PFSK-1 (cell line): ENCODE results near the gene CEP97.

Experiments used
- FOXP2 ChIP-seq: optimal IDR thresholded peaks from 2 replicates; pipeline ENCODE3; 2011; ENCODE audit warnings: borderline replicate concordance, control low read depth, inconsistent platforms; ENCODE audit not compliant: insufficient read depth; ENCODE audit errors: extremely low read length, extremely low read depth
- POLR2AphosphoS5 ChIP-seq: IDR thresholded peaks from 2 replicates; pipeline ENCODE4 v1.6.1; 2012; ENCODE audit warnings: low read depth, mild to moderate bottlenecking, control low read depth, low read length, moderate library complexity
- SIN3A ChIP-seq: IDR thresholded peaks from 2 replicates; pipeline ENCODE4 v1.6.1; 2012; ENCODE audit warnings: mild to moderate bottlenecking, low read length, moderate library complexity, borderline replicate concordance; ENCODE audit not compliant: insufficient read depth
- TAF1 ChIP-seq: IDR thresholded peaks from 2 replicates; pipeline ENCODE4 v1.6.1; 2012; ENCODE audit warnings: low read length, control low read depth, borderline replicate concordance; ENCODE audit not compliant: insufficient read depth
- TF ChIP-seq, protein P1 (sequence below), 2 experiments: IDR thresholded peaks; 2 replicates each; pipeline versions ENCODE4 v1.6.1 to v1.8.0; 2011 to 2012; ENCODE audit warnings: low read depth in 2 of 2, low read length in 2 of 2, control low read depth in 1 of 2, inconsistent platforms in 1 of 2, mild to moderate bottlenecking in 1 of 2, moderate library complexity in 1 of 2; ENCODE audit not compliant: insufficient read depth in 1 of 2

The CEP97 gene

DNA sequence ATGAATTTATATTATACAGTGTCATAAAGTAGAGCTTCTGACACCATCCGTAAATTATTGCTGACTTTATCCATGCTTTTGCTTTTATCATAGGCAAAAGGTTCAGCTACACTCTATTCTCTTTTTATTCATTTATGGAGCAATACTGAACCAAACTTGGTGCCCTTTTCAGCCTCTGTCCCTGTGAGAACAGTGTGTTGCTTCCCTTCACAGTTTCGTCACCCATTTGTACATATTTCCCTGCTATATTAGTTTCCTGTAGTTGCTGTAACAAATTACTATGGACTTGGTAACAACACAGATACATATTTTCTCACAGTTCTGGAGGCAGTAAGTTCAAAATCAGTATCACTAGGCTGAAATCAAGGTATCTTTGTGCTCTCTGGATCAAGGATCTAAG, 35.1 kb upstream of the CEP97 start:
- TF ChIP-seq SIN3A (no peak), POLR2AphosphoS5 (no peak), TAF1 (no peak), FOXP2 (no peak)
- TF ChIP-seq, protein P1, sequence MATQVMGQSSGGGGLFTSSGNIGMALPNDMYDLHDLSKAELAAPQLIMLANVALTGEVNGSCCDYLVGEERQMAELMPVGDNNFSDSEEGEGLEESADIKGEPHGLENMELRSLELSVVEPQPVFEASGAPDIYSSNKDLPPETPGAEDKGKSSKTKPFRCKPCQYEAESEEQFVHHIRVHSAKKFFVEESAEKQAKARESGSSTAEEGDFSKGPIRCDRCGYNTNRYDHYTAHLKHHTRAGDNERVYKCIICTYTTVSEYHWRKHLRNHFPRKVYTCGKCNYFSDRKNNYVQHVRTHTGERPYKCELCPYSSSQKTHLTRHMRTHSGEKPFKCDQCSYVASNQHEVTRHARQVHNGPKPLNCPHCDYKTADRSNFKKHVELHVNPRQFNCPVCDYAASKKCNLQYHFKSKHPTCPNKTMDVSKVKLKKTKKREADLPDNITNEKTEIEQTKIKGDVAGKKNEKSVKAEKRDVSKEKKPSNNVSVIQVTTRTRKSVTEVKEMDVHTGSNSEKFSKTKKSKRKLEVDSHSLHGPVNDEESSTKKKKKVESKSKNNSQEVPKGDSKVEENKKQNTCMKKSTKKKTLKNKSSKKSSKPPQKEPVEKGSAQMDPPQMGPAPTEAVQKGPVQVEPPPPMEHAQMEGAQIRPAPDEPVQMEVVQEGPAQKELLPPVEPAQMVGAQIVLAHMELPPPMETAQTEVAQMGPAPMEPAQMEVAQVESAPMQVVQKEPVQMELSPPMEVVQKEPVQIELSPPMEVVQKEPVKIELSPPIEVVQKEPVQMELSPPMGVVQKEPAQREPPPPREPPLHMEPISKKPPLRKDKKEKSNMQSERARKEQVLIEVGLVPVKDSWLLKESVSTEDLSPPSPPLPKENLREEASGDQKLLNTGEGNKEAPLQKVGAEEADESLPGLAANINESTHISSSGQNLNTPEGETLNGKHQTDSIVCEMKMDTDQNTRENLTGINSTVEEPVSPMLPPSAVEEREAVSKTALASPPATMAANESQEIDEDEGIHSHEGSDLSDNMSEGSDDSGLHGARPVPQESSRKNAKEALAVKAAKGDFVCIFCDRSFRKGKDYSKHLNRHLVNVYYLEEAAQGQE (IDR thresholded peaks at IDR 0.05; ENCODE audit: insufficient read depth in 1 of 2, low read depth in 2 of 2, low read length in 2 of 2), result no peak

DNA sequence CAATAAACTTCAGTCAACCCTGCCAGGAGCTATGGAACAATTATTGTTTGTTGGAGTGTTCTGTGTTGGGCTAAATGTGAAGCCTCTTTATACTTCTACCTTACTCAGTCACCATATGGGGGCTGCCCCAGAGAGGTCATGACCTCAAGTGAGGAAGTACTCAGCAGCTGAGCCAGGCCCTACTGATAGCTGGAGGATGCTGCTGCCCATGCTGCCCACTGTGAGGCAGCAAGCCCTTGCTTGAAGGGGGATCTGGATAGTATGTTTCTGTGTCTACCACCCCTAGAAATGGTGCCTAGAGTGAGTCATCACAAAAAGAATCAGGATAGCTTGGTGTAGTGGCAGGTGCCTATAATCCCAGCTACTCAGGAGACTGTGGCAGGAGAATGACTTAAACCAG, 33.4 kb upstream of the CEP97 start:
- TF ChIP-seq, protein P1 (IDR thresholded peaks at IDR 0.05; ENCODE audit: insufficient read depth in 1 of 2, low read depth in 2 of 2, low read length in 2 of 2), result no peak
- TF ChIP-seq POLR2AphosphoS5 (no peak), SIN3A (no peak), TAF1 (no peak), FOXP2 (no peak)

DNA sequence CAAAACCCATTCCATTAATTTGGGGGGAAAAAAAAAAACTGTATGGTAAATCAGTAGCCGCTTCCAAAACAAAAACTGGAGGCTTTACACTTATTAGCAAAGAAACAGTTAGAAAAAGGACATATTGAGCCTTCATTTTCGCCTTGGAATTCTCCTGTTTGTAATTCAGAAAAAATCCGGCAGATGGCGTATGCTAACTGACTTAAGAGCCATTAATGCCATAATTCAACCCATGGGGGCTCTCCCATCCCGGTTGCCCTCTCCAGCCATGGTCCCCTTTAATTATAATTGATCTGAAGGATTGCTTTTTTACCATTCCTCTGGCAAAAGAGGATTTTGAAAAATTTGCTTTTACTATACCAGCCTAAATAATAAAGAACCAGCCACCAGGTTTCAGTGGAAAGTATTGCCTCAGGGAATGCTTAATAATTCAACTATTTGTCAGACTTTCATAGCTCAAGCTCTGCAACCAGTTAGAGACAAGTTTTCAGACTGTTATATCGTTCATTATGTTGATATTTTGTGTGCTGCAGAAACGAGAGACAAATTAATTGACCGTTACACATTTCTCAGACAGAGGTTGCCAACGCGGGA, 28.5 kb upstream of the CEP97 start:
- TF ChIP-seq, protein P1 (IDR thresholded peaks at IDR 0.05; ENCODE audit: insufficient read depth in 1 of 2, low read depth in 2 of 2, low read length in 2 of 2), result no peak
- TF ChIP-seq TAF1 (no peak), SIN3A (no peak), POLR2AphosphoS5 (no peak), FOXP2 (no peak)

DNA sequence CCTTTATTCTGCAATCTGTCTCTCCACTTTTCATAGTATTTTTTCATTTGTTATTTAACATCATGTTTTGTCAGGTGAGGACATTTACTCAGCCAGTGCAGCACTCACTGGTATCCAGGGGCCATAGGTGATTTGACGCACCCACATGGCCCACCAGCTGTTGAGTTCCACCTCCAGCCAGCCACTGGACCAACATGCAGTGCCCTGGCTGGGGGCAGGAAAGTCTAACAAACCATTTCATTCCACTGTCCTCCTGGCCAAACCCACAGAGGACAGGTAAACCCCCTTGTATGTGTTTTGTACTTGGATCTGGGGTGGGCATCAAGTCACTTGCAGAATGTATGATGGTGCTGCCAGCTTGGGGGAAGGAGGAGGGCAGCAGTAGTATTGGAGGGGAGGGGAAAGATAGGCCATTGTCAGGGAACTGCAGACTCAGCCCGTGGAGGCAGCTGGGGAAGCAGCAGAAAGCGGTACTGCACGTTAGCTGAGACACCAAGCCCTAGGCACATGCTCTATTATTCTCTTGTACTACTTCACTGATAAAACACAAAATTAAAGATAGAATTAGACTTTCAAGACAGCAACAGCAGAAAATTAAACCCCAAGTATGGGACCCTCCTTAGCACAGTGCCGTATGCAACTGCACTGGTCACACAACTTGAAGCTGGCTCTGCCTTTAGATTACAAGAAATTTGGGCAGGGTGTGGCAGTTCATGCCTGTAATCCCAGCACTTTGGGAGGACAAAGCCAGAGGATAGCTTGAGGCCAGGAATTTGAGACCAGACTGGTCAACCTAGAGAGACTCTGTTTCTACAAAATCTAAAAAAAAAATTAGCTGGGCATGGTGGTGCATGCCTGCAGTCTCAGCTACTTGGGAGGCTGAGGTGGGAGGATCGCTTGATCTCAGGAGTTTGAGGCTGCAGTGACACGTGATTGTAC, 22.4 kb upstream of the CEP97 start:
- no peak for TF ChIP-seq SIN3A

DNA sequence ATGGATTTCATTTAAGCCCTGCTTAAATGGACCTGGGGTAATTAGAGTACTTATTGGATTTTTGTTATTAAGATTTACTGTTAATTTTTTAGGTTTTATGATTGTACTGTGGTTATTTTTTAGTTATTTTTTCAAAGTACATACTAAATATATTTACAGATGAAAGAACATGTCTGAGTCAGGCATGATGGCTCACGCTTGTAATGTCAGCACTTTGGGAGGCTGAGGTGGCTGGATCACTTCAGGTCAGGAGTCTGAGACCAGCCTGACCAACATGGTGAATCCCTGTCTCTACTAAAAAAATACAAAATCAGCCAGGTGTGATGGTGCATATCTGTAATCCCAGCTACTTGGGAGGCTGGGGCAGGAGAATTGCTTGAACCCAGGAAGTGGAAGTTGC, 21.7 kb upstream of the CEP97 start:
- TF ChIP-seq, protein P1 (IDR thresholded peaks at IDR 0.05; ENCODE audit: insufficient read depth in 1 of 2, low read depth in 2 of 2, low read length in 2 of 2), result no peak
- TF ChIP-seq SIN3A (no peak), FOXP2 (no peak), POLR2AphosphoS5 (no peak), TAF1 (no peak)
